Adrenal gland (tissue), 12 donors: ENCODE results near the gene TCEA2. TPM values are rescaled to one million over a fixed set of nuclear protein-coding genes. Genes with fewer than 3 reads are reported as not detected.

Experiments used
- DNase-seq, 7 donors: peaks; one replicate each; pipeline ENCODE4 v3.0.0-alpha.2; 2019 to 2020
- H3K27ac ChIP-seq, 5 donors: fragments of 200-600 bp; sonication (generic) in 4 of 5; 1 replicate in 3 of 5; 2 replicates in 2 of 5; pipeline versions ENCODE4 v1.5.1 to v1.8.0; 2016 to 2020; ENCODE audit warnings: mild to moderate bottlenecking in 1 of 5
- H3K27me3 ChIP-seq: fragments of 200-600 bp; 2 replicates; pipeline ENCODE4 v1.8.0; 2021
- H3K36me3 ChIP-seq, 2 donors: fragments of 200-600 bp; replicated peaks in 1 of 2; 1 replicate in 1 of 2; 2 replicates in 1 of 2; pipeline versions ENCODE4 v1.5.1 to v1.8.0; 2018 to 2022
- H3K4me1 ChIP-seq, 2 donors: fragments of 200-600 bp; replicated peaks in 1 of 2; 1 replicate in 1 of 2; 2 replicates in 1 of 2; pipeline versions ENCODE4 v1.5.1 to v1.8.0; 2018 to 2021
- H3K4me3 ChIP-seq, 4 donors: fragments of 200-600 bp; sonication (generic) in 3 of 4; one replicate each; pipeline ENCODE4 v1.5.1; 2016 to 2018
- H3K9me3 ChIP-seq, 3 donors: fragments of 200-600 bp; sonication (generic) in 1 of 3; replicated peaks in 1 of 3; 1 replicate in 2 of 3; 2 replicates in 1 of 3; pipeline versions ENCODE4 v1.5.1 to v1.8.0; 2016 to 2021
- CTCF ChIP-seq, 6 experiments: fragments of 450-650 bp in 4 of 6; fragments of 200-600 bp in 2 of 6; sonication (generic) in 1 of 6; IDR thresholded peaks; 1 replicate in 5 of 6; 2 replicates in 1 of 6; pipeline versions ENCODE4 v1.5.1 to v1.8.0; 2016 to 2021; ENCODE audit warnings: antibody characterized with exemption in 6 of 6, mild to moderate bottlenecking in 2 of 6, moderate library complexity in 1 of 6
- POLR2A ChIP-seq, 2 donors: fragments of 450-650 bp; IDR thresholded peaks; one replicate each; pipeline ENCODE4 v1.6.1; 2017; ENCODE audit warnings: antibody characterized with exemption in 2 of 2, mild to moderate bottlenecking in 2 of 2, moderate library complexity in 1 of 2
- WGBS, 4 donors: extraction: QIAGEN DNeasy Blood & Tissue Kit in 2 of 4; methylation state at CpG; one replicate each; pipeline versions ENCODE4 v1.1.5 to v1.1.7; 2013 to 2017; 5-methylcytosine and 5-hydroxymethylcytosine counted together
- intact Hi-C, 2 donors: fragments of 100-400 bp; cut with DNase I; formaldehyde crosslinking; loops; one replicate each; pipeline versions ENCODE4 v1.14.1 to v1.15.0; 2022 to 2023
- polyA plus RNA-seq, 3 donors: library from polyadenylated mRNA; stranded (reverse); fragments of 200-250 nt in 2 of 3; fragments of 350-450 nt in 1 of 3; fragmentation: Illumina TruSeq in 1 of 3; extraction: RNeasy Lipid Tissue Mini Kit (QIAGEN cat#74804) in 1 of 3; gene quantifications; one replicate each; pipeline ENCODE4 v1.2.3, GENCODE V29; 2013 to 2014
- total RNA-seq, 9 donors: library from RNA; depleted of rRNA in 4 of 9; stranded (reverse); fragments of >200 nt in 4 of 9; fragments of 120-200 nt in 1 of 9; fragmentation: NEBNext Ultra II Directional in 1 of 9; extraction: Animal tissue kit (Norgen Biotek cat#: 25700) in 1 of 9; gene quantifications; one replicate each; pipeline versions ENCODE4 v1.1.0 to v1.2.4, GENCODE V29; 2013 to 2023
- donor health status: healthy with polysubstance abuse.
- donor health status: Bipolar disorder and iron deficiency.
- donor health status: DM: yes; HTN: yes; CAD: no.
- donor health status: DM: no; HTN: no; CAD: no.
- donor health status: DM: no; HTN: no; CAD: no.
- donor health status: DM: yes; HTN: yes; CAD: no.

TCEA2 gene
- total and polyA plus RNA-seq, 12 donors: 12.6 to 184 (median 53.7) TPM

GRCh38 chr20:64106981-64107735 lies 44.2 kb downstream of the TCEA2 start, which contains the start of gene NPBWR2:
TSS of gene NPBWR2 (minus strand) at chr20:64107565. CDS start at chr20:64106831, 734 bp downstream.
- intact Hi-C loops: no loop called here
- 45 to 65% (median 56%) methylated on average over 10 to 22 of the region's 22 CpGs for WGBS, 4 donors
- TF ChIP-seq POLR2A (IDR thresholded peaks at IDR 0.05) (no peak), CTCF (IDR thresholded peaks at IDR 0.05) (no peak)
- peak in 5 of 7 donors; percentile 3 to 76 (median 9) for DNase-seq
- H3K27ac ChIP-seq: no peak within 1 kb of the TSS
- peaks cover 0 to 3% of the 10 kb centered on the region in 2 donors for H3K4me1 ChIP-seq
- H3K27me3 ChIP-seq: peaks cover 14% of the 10 kb centered on the region
- no peaks in the 10 kb centered on the region for H3K36me3 ChIP-seq
- no peak within 1 kb of the TSS for H3K4me3 ChIP-seq
- no peaks in the 10 kb centered on the region for H3K9me3 ChIP-seq

GRCh38 chr20:64107736-64108457 lies 44.9 kb downstream of the TCEA2 start:
- no peak for TF ChIP-seq POLR2A (IDR thresholded peaks at IDR 0.05)
- no peak for TF ChIP-seq CTCF (IDR thresholded peaks at IDR 0.05)
- Histone ChIP-seq H3K4me1 (no peaks in the 10 kb centered on the region), H3K36me3 (no peaks in the 10 kb centered on the region), H3K4me3 (no peak overlapping the region), H3K27me3 (peaks cover 8% of the 10 kb centered on the region), H3K27ac (no peak overlapping the region), H3K9me3 (no peaks in the 10 kb centered on the region)
- DNase-seq: peak in 4 of 7 donors; percentile 9 to 44 (median 10)
- intact Hi-C loops: no loop called here
- 65 to 74% (median 72%) methylated on average over 17 to 19 of the region's 19 CpGs for WGBS, 4 donors

- Histone ChIP-seq H3K36me3 (no peaks in the 10 kb centered on the region), H3K27ac (peak overlapping the region in 1 of 5 donors; percentile 38), H3K27me3 (no peaks in the 10 kb centered on the region), H3K4me1 (no peaks in the 10 kb centered on the region), H3K4me3 (no peak overlapping the region), H3K9me3 (no peaks in the 10 kb centered on the region)
- intact Hi-C loops: no loop called here
- TF ChIP-seq POLR2A (IDR thresholded peaks at IDR 0.05) (no peak), CTCF (IDR thresholded peaks at IDR 0.05) (no peak)
- WGBS, 4 donors: 79 to 89% (median 82%) methylated on average over 17 to 26 of the region's 26 CpGs
- DNase-seq: peak in 2 of 7 donors; percentile 10 to 47
Observed at GRCh38 chr20:64108731-64109681, 46.0 kb downstream of the TCEA2 start.
